MM.1S (cell line): ENCODE results near the gene EPB41L1.

Experiments used
- DNase-seq: peaks from one replicate; pipeline ENCODE4 v3.0.0-alpha.2; 2015
- H2AFZ ChIP-seq: fragments of 300-600 bp; sonication (generic); 2 replicates; pipeline ENCODE4 v1.6.0; 2016; ENCODE audit warnings: antibody characterized with exemption, low read length
- H3F3A ChIP-seq: fragments of 300-600 bp; sonication (generic); 2 replicates; pipeline ENCODE4 v1.6.1; 2016; ENCODE audit warnings: mild to moderate bottlenecking, antibody characterized with exemption, low read length, moderate library complexity, mixed read lengths; ENCODE audit not compliant: insufficient read depth
- H3K27ac ChIP-seq: fragments of 300-600 bp; sonication (generic); 2 replicates; pipeline ENCODE4 v1.5.1; 2016; ENCODE audit warnings: mild to moderate bottlenecking, low read length
- H3K27me3 ChIP-seq: fragments of 300-600 bp; sonication (generic); replicated peaks from 2 replicates; pipeline ENCODE4 v1.6.0; 2016; ENCODE audit warnings: low read length; ENCODE audit not compliant: insufficient read depth
- H3K36me3 ChIP-seq: fragments of 300-600 bp; sonication (generic); replicated peaks from 2 replicates; pipeline ENCODE4 v1.6.1; 2016; ENCODE audit warnings: mild to moderate bottlenecking, low read length, mixed read lengths; ENCODE audit not compliant: insufficient read depth
- H3K4me1 ChIP-seq: fragments of 300-600 bp; sonication (generic); 2 replicates; pipeline ENCODE4 v1.6.1; 2016; ENCODE audit warnings: low read length, mixed read lengths
- H3K4me2 ChIP-seq: fragments of 300-600 bp; sonication (generic); 2 replicates; pipeline ENCODE4 v1.6.0; 2016; ENCODE audit warnings: low read depth, low read length
- H3K4me3 ChIP-seq: fragments of 300-600 bp; sonication (generic); 2 replicates; pipeline ENCODE4 v1.5.1; 2016; ENCODE audit warnings: low read length, mixed read lengths
- H3K79me2 ChIP-seq: fragments of 300-600 bp; sonication (generic); 2 replicates; pipeline ENCODE4 v1.6.1; 2016; ENCODE audit warnings: mixed run types, low read length, mixed read lengths
- H3K9ac ChIP-seq: fragments of 300-600 bp; sonication (generic); 2 replicates; pipeline ENCODE4 v1.6.1; 2016; ENCODE audit warnings: low read length, mixed read lengths
- H3K9me2 ChIP-seq: fragments of 300-600 bp; sonication (generic); replicated peaks from 2 replicates; pipeline ENCODE4 v1.6.1; 2016; ENCODE audit warnings: mild to moderate bottlenecking, low read length, mixed read lengths; ENCODE audit not compliant: insufficient read depth
- H3K9me3 ChIP-seq: fragments of 300-600 bp; sonication (generic); replicated peaks from 2 replicates; pipeline ENCODE4 v1.6.1; 2016; ENCODE audit warnings: mild to moderate bottlenecking, low read length, mixed read lengths; ENCODE audit not compliant: insufficient read depth
- H4K20me1 ChIP-seq: fragments of 300-600 bp; sonication (generic); 2 replicates; pipeline ENCODE4 v1.6.1; 2016; ENCODE audit warnings: mild to moderate bottlenecking, low read length, moderate library complexity, mixed read lengths; ENCODE audit not compliant: insufficient read depth
- EZH2 ChIP-seq: fragments of 300-600 bp; sonication (generic); optimal IDR thresholded peaks from 2 replicates; pipeline ENCODE3; 2017; ENCODE audit warnings: low read depth, mild to moderate bottlenecking, antibody characterized with exemption, low read length, mixed read lengths
- EZH2phosphoT487 ChIP-seq: fragments of 300-600 bp; sonication (generic); IDR thresholded peaks from 2 replicates; pipeline ENCODE4 v1.6.1; 2018; ENCODE audit warnings: antibody characterized with exemption, low read length
- TF ChIP-seq, protein P1 (sequence below): fragments of 300-600 bp; sonication (generic); IDR thresholded peaks from 2 replicates; pipeline ENCODE4 v1.5.1; 2016; ENCODE audit warnings: antibody characterized with exemption, low read length, mixed read lengths

Gene EPB41L1

DNA sequence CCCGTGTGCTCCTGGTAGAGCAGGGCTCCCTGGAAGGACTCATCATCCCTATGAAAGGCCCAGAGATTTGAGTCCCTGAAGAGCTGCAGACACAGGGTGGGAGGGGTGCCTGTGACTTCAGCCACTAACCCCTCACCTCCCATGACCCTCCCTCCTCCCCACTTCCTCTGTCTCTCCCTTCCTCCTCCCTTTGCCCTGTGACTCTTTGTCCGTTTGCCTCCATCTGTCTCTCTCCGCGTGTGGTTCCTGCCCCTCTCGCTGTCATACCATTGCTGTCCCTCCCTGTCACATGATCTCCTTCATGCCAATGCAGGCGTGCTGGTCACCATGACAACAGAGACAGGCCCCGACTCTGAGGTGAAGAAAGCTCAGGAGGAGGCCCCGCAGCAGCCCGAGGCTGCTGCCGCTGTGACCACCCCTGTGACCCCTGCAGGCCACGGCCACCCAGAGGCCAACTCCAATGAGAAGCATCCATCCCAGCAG, 19.0 kb downstream of the EPB41L1 start:
- H3K9ac ChIP-seq: no peak overlapping the region
- DNase-seq: no peak
- H3K4me2 ChIP-seq: no peak overlapping the region
- H3F3A ChIP-seq: no peaks in the 10 kb centered on the region
- H3K9me2 ChIP-seq: no peaks in the 10 kb centered on the region
- TF ChIP-seq EZH2 (no peak), EZH2phosphoT487 (no peak)
- TF ChIP-seq, protein P1, sequence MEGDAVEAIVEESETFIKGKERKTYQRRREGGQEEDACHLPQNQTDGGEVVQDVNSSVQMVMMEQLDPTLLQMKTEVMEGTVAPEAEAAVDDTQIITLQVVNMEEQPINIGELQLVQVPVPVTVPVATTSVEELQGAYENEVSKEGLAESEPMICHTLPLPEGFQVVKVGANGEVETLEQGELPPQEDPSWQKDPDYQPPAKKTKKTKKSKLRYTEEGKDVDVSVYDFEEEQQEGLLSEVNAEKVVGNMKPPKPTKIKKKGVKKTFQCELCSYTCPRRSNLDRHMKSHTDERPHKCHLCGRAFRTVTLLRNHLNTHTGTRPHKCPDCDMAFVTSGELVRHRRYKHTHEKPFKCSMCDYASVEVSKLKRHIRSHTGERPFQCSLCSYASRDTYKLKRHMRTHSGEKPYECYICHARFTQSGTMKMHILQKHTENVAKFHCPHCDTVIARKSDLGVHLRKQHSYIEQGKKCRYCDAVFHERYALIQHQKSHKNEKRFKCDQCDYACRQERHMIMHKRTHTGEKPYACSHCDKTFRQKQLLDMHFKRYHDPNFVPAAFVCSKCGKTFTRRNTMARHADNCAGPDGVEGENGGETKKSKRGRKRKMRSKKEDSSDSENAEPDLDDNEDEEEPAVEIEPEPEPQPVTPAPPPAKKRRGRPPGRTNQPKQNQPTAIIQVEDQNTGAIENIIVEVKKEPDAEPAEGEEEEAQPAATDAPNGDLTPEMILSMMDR: no peak
- H3K27me3 ChIP-seq: no peaks in the 10 kb centered on the region
- H3K36me3 ChIP-seq: no peaks in the 10 kb centered on the region
- H3K27ac ChIP-seq: no peak overlapping the region
- no peaks in the 10 kb centered on the region for H4K20me1 ChIP-seq
- no peaks in the 10 kb centered on the region for H3K9me3 ChIP-seq
- H2AFZ ChIP-seq: no peak overlapping the region
- H3K79me2 ChIP-seq: no peaks in the 10 kb centered on the region
- no peak overlapping the region for H3K4me3 ChIP-seq
- no peaks in the 10 kb centered on the region for H3K4me1 ChIP-seq

- no peaks in the 10 kb centered on the region for H4K20me1 ChIP-seq
- no peak for DNase-seq
- no peak overlapping the region for H2AFZ ChIP-seq
- H3F3A ChIP-seq: no peaks in the 10 kb centered on the region
- H3K27me3 ChIP-seq: no peaks in the 10 kb centered on the region
- TF ChIP-seq, protein P1: no peak
- TF ChIP-seq EZH2phosphoT487 (no peak), EZH2 (no peak)
- H3K9me2 ChIP-seq: no peaks in the 10 kb centered on the region
- H3K4me2 ChIP-seq: no peak overlapping the region
- no peaks in the 10 kb centered on the region for H3K79me2 ChIP-seq
- H3K4me3 ChIP-seq: no peak overlapping the region
- no peak overlapping the region for H3K9ac ChIP-seq
- H3K4me1 ChIP-seq: no peaks in the 10 kb centered on the region
- no peaks in the 10 kb centered on the region for H3K36me3 ChIP-seq
- H3K27ac ChIP-seq: no peak overlapping the region
- no peaks in the 10 kb centered on the region for H3K9me3 ChIP-seq
Observed at GRCh38 chr20:36175016-36175415, 20.5 kb downstream of the EPB41L1 start.

DNA sequence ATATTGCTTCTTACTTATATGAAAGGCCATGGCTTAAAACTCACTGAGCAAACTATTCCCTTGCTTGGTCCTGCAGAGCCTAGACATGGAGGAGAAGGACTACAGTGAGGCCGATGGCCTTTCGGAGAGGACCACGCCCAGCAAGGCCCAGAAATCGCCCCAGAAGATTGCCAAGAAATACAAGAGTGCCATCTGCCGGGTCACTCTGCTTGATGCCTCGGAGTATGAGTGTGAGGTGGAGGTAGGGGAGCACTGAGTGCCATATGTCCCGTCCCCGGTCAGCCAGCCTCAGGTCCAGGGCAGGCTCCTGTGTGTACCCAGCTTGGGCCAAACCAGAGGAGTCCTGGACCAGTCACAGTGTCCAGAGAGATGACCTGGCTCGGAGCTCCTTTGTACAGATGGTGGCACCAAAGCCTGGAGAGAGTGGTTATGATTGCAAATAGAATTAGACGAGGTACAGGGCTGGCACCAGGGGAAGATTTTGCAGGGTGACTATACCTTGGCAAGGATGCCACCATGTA, 21.0 kb downstream of the EPB41L1 start:
- Histone ChIP-seq H3K79me2 (no peaks in the 10 kb centered on the region), H4K20me1 (no peaks in the 10 kb centered on the region), H3K4me1 (no peaks in the 10 kb centered on the region), H3K27ac (no peak overlapping the region), H3K27me3 (no peaks in the 10 kb centered on the region), H3K36me3 (no peaks in the 10 kb centered on the region), H3K9me3 (no peaks in the 10 kb centered on the region), H3K9me2 (no peaks in the 10 kb centered on the region), H3K4me2 (no peak overlapping the region), H2AFZ (no peak overlapping the region), H3F3A (no peaks in the 10 kb centered on the region), H3K4me3 (no peak overlapping the region), H3K9ac (no peak overlapping the region)
- TF ChIP-seq, protein P1: 0 out of 2 replicates have a peak, but pooled peaks have one; percentile 4
- TF ChIP-seq EZH2phosphoT487 (no peak), EZH2 (no peak)
- no peak for DNase-seq
